HFFc6 (cell line): ENCODE results near the gene RRAGD. TPM values are rescaled to one million over a fixed set of nuclear protein-coding genes. Genes with fewer than 3 reads are reported as not detected.

Experiments
- DNase-seq: peaks from one replicate; pipeline ENCODE4 v3.0.0-alpha.2; 2018
- H3K27ac Mint-ChIP-seq: 2 replicates; pipeline ENCODE4 v1.8.0; 2020; ENCODE audit warnings: mild to moderate bottlenecking, mixed read lengths
- H3K27me3 Mint-ChIP-seq: 2 replicates; pipeline ENCODE4 v1.8.0; 2021; ENCODE audit warnings: mild to moderate bottlenecking, moderate library complexity, mixed read lengths; ENCODE audit not compliant: insufficient read depth
- H3K36me3 Mint-ChIP-seq: 2 replicates; pipeline ENCODE4 v1.8.0; 2021; ENCODE audit warnings: low read depth, mixed read lengths
- H3K4me1 Mint-ChIP-seq: 2 replicates; pipeline ENCODE4 v1.8.0; 2020; ENCODE audit warnings: low read depth, mixed read lengths
- H3K4me3 Mint-ChIP-seq: 2 replicates; pipeline ENCODE4 v1.8.0; 2020; ENCODE audit warnings: mild to moderate bottlenecking, moderate library complexity, mixed read lengths
- H3K9me3 Mint-ChIP-seq: 2 replicates; pipeline ENCODE4 v1.8.0; 2020; ENCODE audit warnings: mild to moderate bottlenecking, mixed read lengths
- total RNA-seq, 6 experiments: library from RNA; stranded (reverse); fragmentation: NEBNext Ultra II Directional; extraction: Animal tissue kit (Norgen Biotek cat#: 25700); gene quantifications; 2 replicates in 1 of 6; 3 replicates in 5 of 6; pipeline ENCODE4 v1.2.3, GENCODE V29; 2021
- TF ChIP-seq, protein P1 (sequence below): fragments of 200-600 bp; sonication (generic); IDR thresholded peaks from 2 replicates; pipeline ENCODE4 v1.5.0; 2021; ENCODE audit warnings: antibody characterized with exemption, mild to moderate bottlenecking

RRAGD gene
- total RNA-seq, 6 experiments from 2014 or later, result not detected

- Mint-ChIP-seq H3K27ac (no peak overlapping the region), H3K36me3 (peaks cover 20% of the 10 kb centered on the region), H3K27me3 (no peaks in the 10 kb centered on the region), H3K4me3 (no peak overlapping the region), H3K9me3 (no peaks in the 10 kb centered on the region), H3K4me1 (no peaks in the 10 kb centered on the region)
- TF ChIP-seq, protein P1, sequence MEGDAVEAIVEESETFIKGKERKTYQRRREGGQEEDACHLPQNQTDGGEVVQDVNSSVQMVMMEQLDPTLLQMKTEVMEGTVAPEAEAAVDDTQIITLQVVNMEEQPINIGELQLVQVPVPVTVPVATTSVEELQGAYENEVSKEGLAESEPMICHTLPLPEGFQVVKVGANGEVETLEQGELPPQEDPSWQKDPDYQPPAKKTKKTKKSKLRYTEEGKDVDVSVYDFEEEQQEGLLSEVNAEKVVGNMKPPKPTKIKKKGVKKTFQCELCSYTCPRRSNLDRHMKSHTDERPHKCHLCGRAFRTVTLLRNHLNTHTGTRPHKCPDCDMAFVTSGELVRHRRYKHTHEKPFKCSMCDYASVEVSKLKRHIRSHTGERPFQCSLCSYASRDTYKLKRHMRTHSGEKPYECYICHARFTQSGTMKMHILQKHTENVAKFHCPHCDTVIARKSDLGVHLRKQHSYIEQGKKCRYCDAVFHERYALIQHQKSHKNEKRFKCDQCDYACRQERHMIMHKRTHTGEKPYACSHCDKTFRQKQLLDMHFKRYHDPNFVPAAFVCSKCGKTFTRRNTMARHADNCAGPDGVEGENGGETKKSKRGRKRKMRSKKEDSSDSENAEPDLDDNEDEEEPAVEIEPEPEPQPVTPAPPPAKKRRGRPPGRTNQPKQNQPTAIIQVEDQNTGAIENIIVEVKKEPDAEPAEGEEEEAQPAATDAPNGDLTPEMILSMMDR, result no peak
- no peak for DNase-seq
Observed at GRCh38 chr6:89321131-89321970, 90.7 kb downstream of the RRAGD start.

- Mint-ChIP-seq H3K4me3 (no peak overlapping the region), H3K27me3 (no peaks in the 10 kb centered on the region), H3K9me3 (no peaks in the 10 kb centered on the region), H3K36me3 (peaks cover 19% of the 10 kb centered on the region), H3K27ac (no peak overlapping the region), H3K4me1 (no peaks in the 10 kb centered on the region)
- TF ChIP-seq, protein P1, result no peak
- DNase-seq, result no peak
Observed at GRCh38 chr6:89320012-89320559, 92.0 kb downstream of the RRAGD start.

GRCh38 chr6:89317067-89317466 lies 95.0 kb downstream of the RRAGD start:
- Mint-ChIP-seq H3K9me3 (no peaks in the 10 kb centered on the region), H3K4me1 (peaks cover 21% of the 10 kb centered on the region), H3K36me3 (peaks cover 24% of the 10 kb centered on the region), H3K4me3 (no peak overlapping the region), H3K27ac (no peak overlapping the region), H3K27me3 (no peaks in the 10 kb centered on the region; the same call in 1 of the 2 replicates)
- DNase-seq, result no peak
- TF ChIP-seq, protein P1, result no peak

GRCh38 chr6:89315249-89315885 lies 96.7 kb downstream of the RRAGD start, which contains the start of gene GABRR2:
Gene GABRR2 (minus strand): TSS chr6:89315299. CDS start chr6:89315165, 134 bp downstream.
- peaks cover 2% of the 10 kb centered on the region for H3K27me3 Mint-ChIP-seq
- peaks cover 38% of the 10 kb centered on the region for H3K4me1 Mint-ChIP-seq
- no peaks in the 10 kb centered on the region for H3K9me3 Mint-ChIP-seq
- peaks cover 15% of the 10 kb centered on the region; the same call in 1 of the 2 replicates for H3K36me3 Mint-ChIP-seq
- H3K4me3 Mint-ChIP-seq, result no peak within 1 kb of the TSS
- no peak for DNase-seq
- TF ChIP-seq, protein P1, result no peak
- H3K27ac Mint-ChIP-seq, result no peak within 1 kb of the TSS

GRCh38 chr6:89314692-89315091 lies 97.4 kb downstream of the RRAGD start:
- TF ChIP-seq, protein P1, result no peak
- H3K27me3 Mint-ChIP-seq, result peaks cover 2% of the 10 kb centered on the region
- DNase-seq, result no peak

More at GRCh38 chr6:89314692-89315091, 97.4 kb downstream of the RRAGD start:
- peaks cover 9% of the 10 kb centered on the region; the same call in 1 of the 2 replicates for H3K36me3 Mint-ChIP-seq
- H3K4me3 Mint-ChIP-seq, result no peak overlapping the region
- H3K9me3 Mint-ChIP-seq, result no peaks in the 10 kb centered on the region
- no peak overlapping the region for H3K27ac Mint-ChIP-seq
- H3K4me1 Mint-ChIP-seq, result peaks cover 42% of the 10 kb centered on the region

Other genes starting within 250 kb of the RRAGD start
- not detected for gene GABRR1, start 194.9 kb downstream of the RRAGD start, total RNA-seq
- gene GABRR2, start 97.0 kb downstream of the RRAGD start, total RNA-seq, result under 1 TPM in 4 of 6 experiments, not detected in 2; 0.10 to 0.24 (median 0.12) TPM
- 10 to 100 TPM; 35.9 to 45.2 (median 41.9) TPM for gene UBE2J1, start 59.6 kb downstream of the RRAGD start, total RNA-seq
- gene ANKRD6, start 20.9 kb upstream of the RRAGD start, total RNA-seq, result not detected
- 10 to 100 TPM; 39.9 to 48.4 (median 44.9) TPM for gene LYRM2, start 226.5 kb upstream of the RRAGD start, total RNA-seq